Panc1 (cell line): ENCODE data around the gene DEPDC5. TPM values are rescaled to one million over a fixed set of nuclear protein-coding genes. Genes with fewer than 3 reads are reported as not detected.

ENCODE experiments used
- ATAC-seq: fragments of 200-7000 bp; cut with Tn5 transposase; 2 replicates; pipeline ENCODE4 v1.9.1; 2020; ENCODE audit warnings: mild to moderate bottlenecking, moderate library complexity
- BruUV-seq: library from RNA; stranded (reverse); fragments of 400-500 nt; replicated peaks from 2 replicates; lab custom pipeline; 2021; lab: Mats Ljungman, UMichigan
- CTCF ChIA-PET: fragments of 300-600 bp; sonication (Branson Sonifier 250); formaldehyde crosslinking; loops from one replicate; lab custom pipeline; 2022; ENCODE audit warnings: antibody characterized with exemption; lab: Charles Lee
- POLR2A ChIA-PET: fragments of 300-600 bp; sonication (Branson Sonifier 250); formaldehyde crosslinking; loops from one replicate; lab custom pipeline; 2022; ENCODE audit warnings: antibody characterized with exemption; lab: Charles Lee
- DNase-seq: peaks from one replicate; pipeline ENCODE4 v3.0.0-alpha.2; 2010; ENCODE audit warnings: low read depth, low spot score
- H3K27ac ChIP-seq: 2 replicates; pipeline ENCODE4 v1.5.1; 2011; ENCODE audit warnings: mild to moderate bottlenecking, low read length, inconsistent platforms
- H3K27me3 ChIP-seq: fragments of 200-500 bp; sonication (Bioruptor generic); 2 replicates; pipeline ENCODE4 v1.6.0; 2014; ENCODE audit warnings: low read length, inconsistent platforms; ENCODE audit not compliant: control insufficient read depth, insufficient read depth
- H3K36me3 ChIP-seq: fragments of 200-500 bp; sonication (Bioruptor generic); 2 replicates; pipeline ENCODE4 v1.5.1; 2014; ENCODE audit warnings: inconsistent platforms, mild to moderate bottlenecking, low read length, moderate library complexity; ENCODE audit not compliant: control insufficient read depth, insufficient read depth
- H3K4me1 ChIP-seq: 2 replicates; pipeline ENCODE4 v1.5.1; 2011; ENCODE audit warnings: inconsistent platforms, mild to moderate bottlenecking, low read length, moderate library complexity; ENCODE audit not compliant: control insufficient read depth, insufficient read depth
- H3K4me3 ChIP-seq, 2 experiments: 2 replicates each; pipeline ENCODE4 v1.5.1; 2011 to 2012; ENCODE audit warnings: low read depth in 2 of 2, low read length in 2 of 2, mild to moderate bottlenecking in 2 of 2, inconsistent platforms in 1 of 2, moderate library complexity in 1 of 2
- H3K9me3 ChIP-seq: fragments of 200-500 bp; sonication (Bioruptor generic); 2 replicates; pipeline ENCODE4 v1.5.1; 2014; ENCODE audit warnings: low read depth, mild to moderate bottlenecking, inconsistent platforms, low read length, moderate library complexity; ENCODE audit not compliant: control insufficient read depth, insufficient read depth
- POLR2AphosphoS5 ChIP-seq: IDR thresholded peaks from 2 replicates; pipeline ENCODE4 v1.6.1; 2012; ENCODE audit warnings: mild to moderate bottlenecking, low read depth, low read length, moderate library complexity
- REST ChIP-seq, 2 experiments: IDR thresholded peaks; 2 replicates each; pipeline ENCODE4 v1.6.1; 2011 to 2012; ENCODE audit warnings: low read depth in 2 of 2, control low read depth in 1 of 2, low read length in 1 of 2, mild to moderate bottlenecking in 1 of 2, moderate library complexity in 1 of 2; ENCODE audit not compliant: insufficient read depth in 1 of 2
- SIN3A ChIP-seq: IDR thresholded peaks from 2 replicates; pipeline ENCODE4 v1.6.1; 2012; ENCODE audit warnings: low read depth, mild to moderate bottlenecking, low read length, moderate library complexity, borderline replicate concordance; ENCODE audit not compliant: insufficient read depth
- TCF7L2 ChIP-seq: IDR thresholded peaks from 2 replicates; pipeline ENCODE4 v1.6.1; 2011; ENCODE audit warnings: mild to moderate bottlenecking, low read depth, low read length, inconsistent platforms
- in situ Hi-C: cut with HindIII; loops from 2 replicates; pipeline ENCODE4 v1.10.0; 2016; ENCODE audit warnings: low sequenced_read_pairs, low pct_unique_long_range_greater_than_20kb
- intact Hi-C: fragments of 100-400 bp; cut with micrococcal nuclease; formaldehyde crosslinking; loops from one replicate; pipeline ENCODE4 v1.10.0; 2022; ENCODE audit not compliant: unreplicated experiment
- total RNA-seq: library from RNA; stranded (reverse); gene quantifications from one replicate; pipeline ENCODE4 v1.2.1, GENCODE V29; 2021; ENCODE audit not compliant: unreplicated experiment
- TF ChIP-seq, protein P1 (sequence below): fragments of 450-650 bp; IDR thresholded peaks from 2 replicates; pipeline ENCODE4 v1.5.1; 2017; ENCODE audit warnings: mild to moderate bottlenecking

Gene DEPDC5
- total RNA-seq, 1 experiment from 2014 or later: 20.2 TPM

GRCh38 chr22:31742682-31743081, 11.1 kb upstream of the DEPDC5 start:
- Histone ChIP-seq H3K4me1 (no peaks in the 10 kb centered on the region), H3K27ac (no peak overlapping the region), H3K36me3 (peaks cover 6% of the 10 kb centered on the region; the same call in 1 of the 2 replicates), H3K9me3 (no peaks in the 10 kb centered on the region), H3K27me3 (no peaks in the 10 kb centered on the region), H3K4me3 (no peak overlapping the region)
- ChIA-PET CTCF (no interaction called here), POLR2A (no interaction called here)
- no peak for ATAC-seq
- no peak for DNase-seq
- TF ChIP-seq, protein P1, sequence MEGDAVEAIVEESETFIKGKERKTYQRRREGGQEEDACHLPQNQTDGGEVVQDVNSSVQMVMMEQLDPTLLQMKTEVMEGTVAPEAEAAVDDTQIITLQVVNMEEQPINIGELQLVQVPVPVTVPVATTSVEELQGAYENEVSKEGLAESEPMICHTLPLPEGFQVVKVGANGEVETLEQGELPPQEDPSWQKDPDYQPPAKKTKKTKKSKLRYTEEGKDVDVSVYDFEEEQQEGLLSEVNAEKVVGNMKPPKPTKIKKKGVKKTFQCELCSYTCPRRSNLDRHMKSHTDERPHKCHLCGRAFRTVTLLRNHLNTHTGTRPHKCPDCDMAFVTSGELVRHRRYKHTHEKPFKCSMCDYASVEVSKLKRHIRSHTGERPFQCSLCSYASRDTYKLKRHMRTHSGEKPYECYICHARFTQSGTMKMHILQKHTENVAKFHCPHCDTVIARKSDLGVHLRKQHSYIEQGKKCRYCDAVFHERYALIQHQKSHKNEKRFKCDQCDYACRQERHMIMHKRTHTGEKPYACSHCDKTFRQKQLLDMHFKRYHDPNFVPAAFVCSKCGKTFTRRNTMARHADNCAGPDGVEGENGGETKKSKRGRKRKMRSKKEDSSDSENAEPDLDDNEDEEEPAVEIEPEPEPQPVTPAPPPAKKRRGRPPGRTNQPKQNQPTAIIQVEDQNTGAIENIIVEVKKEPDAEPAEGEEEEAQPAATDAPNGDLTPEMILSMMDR: no peak
- TF ChIP-seq TCF7L2 (no peak), POLR2AphosphoS5 (no peak), SIN3A (no peak), REST (IDR thresholded peaks at IDR 0.05; ENCODE audit: insufficient read depth in 1 of 2, low read depth in 2 of 2, low read length in 1 of 2) (no peak)
- intact Hi-C loops: no loop called here
- no TSS peak for BruUV-seq
- in situ Hi-C loops: no loop called here

DNA sequence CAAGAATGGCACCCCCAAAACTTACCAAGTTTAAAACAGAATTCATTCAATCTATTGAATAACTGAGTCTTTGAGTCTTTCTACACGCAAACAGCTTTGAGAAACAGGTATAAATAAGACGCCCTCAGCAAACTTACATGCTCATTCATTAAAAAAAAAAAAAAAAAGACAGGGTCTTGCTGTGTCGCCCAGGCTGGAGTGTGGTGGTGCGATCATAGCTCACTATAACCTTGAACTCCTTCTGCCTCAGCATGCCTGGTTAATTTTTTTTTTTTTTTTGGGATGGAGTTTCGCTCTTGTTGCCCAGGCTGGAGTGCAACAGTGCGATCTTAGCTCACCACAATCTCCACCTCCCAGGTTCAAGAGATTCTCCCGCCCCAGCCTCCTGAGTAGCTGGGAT, 9.9 kb upstream of the DEPDC5 start:
- peaks cover 10% of the 10 kb centered on the region for H3K4me1 ChIP-seq
- DNase-seq (no peak), ATAC-seq (no peak)
- H3K27ac ChIP-seq: no peak overlapping the region
- H3K9me3 ChIP-seq: no peaks in the 10 kb centered on the region
- intact Hi-C loops (no loop called here), in situ Hi-C loops (no loop called here)
- ChIA-PET CTCF (no interaction called here), POLR2A (no interaction called here)
- BruUV-seq: no TSS peak
- no peak overlapping the region for H3K4me3 ChIP-seq
- peaks cover 5% of the 10 kb centered on the region for H3K36me3 ChIP-seq
- H3K27me3 ChIP-seq: no peaks in the 10 kb centered on the region
- TF ChIP-seq POLR2AphosphoS5 (no peak), REST (IDR thresholded peaks at IDR 0.05; ENCODE audit: insufficient read depth in 1 of 2, low read depth in 2 of 2, low read length in 1 of 2) (no peak), TCF7L2 (no peak), SIN3A (no peak)
- TF ChIP-seq, protein P1: no peak
